ENCODE data around the gene TOMM40.
A peak's percentile ranks its signal among the peaks of the same experiment; 100 is the strongest.
"Not testable (repeated sequence)": the region's sequence is repeated elsewhere in the genome, so short reads cannot be mapped to it uniquely, and the experiment has no call there.

TOMM40 gene

GRCh38 chr19:44891016-44891882 is at the start of gene TOMM40:
TSS of gene TOMM40 (plus strand) at chr19:44891254. CDS start at chr19:44891416, 162 bp downstream.
- peak; percentile 26 for DNase-seq

GRCh38 chr19:44845286-44845611 is 45.8 kb upstream of the TOMM40 start:
- DNase-seq = no peak

- DNase-seq = peak; percentile 90
Observed at GRCh38 chr19:44845612-44846454, 45.2 kb upstream of the TOMM40 start, which contains the start of gene NECTIN2. TSS of gene NECTIN2 (plus strand) at chr19:44846297. CDS start at chr19:44846526, 229 bp downstream.

GRCh38 chr19:44846455-44847143 is 44.5 kb upstream of the TOMM40 start:
- DNase-seq = no peak

GRCh38 chr19:44847144-44848035 is 43.7 kb upstream of the TOMM40 start:
- no peak for DNase-seq

- no peak for DNase-seq
Observed at GRCh38 chr19:44848036-44848811, 42.8 kb upstream of the TOMM40 start.

GRCh38 chr19:44848812-44849447 is 42.1 kb upstream of the TOMM40 start:
- no peak for DNase-seq

GRCh38 chr19:44850641-44851109 is 40.4 kb upstream of the TOMM40 start:
- no peak for DNase-seq

GRCh38 chr19:44851427-44851826 is 39.6 kb upstream of the TOMM40 start:
- DNase-seq = no peak

GRCh38 chr19:44855606-44856005 is 35.4 kb upstream of the TOMM40 start:
- no peak for DNase-seq

- DNase-seq = no peak
Observed at GRCh38 chr19:44856421-44857083, 34.5 kb upstream of the TOMM40 start.

GRCh38 chr19:44857837-44858236 is 33.2 kb upstream of the TOMM40 start:
- no peak for DNase-seq

GRCh38 chr19:44861576-44861975 is 29.5 kb upstream of the TOMM40 start:
- DNase-seq = not testable (repeated sequence)

- no peak for DNase-seq
Observed at GRCh38 chr19:44863990-44864389, 27.1 kb upstream of the TOMM40 start.

GRCh38 chr19:44865196-44865767 is 25.8 kb upstream of the TOMM40 start:
- DNase-seq = no peak

- no peak for DNase-seq
Observed at GRCh38 chr19:44866664-44867063, 24.4 kb upstream of the TOMM40 start.

- DNase-seq = no peak
Observed at GRCh38 chr19:44867578-44867977, 23.5 kb upstream of the TOMM40 start.

GRCh38 chr19:44869733-44870470 is 21.2 kb upstream of the TOMM40 start:
- DNase-seq = no peak

- DNase-seq = no peak
Observed at GRCh38 chr19:44871809-44872208, 19.2 kb upstream of the TOMM40 start.

Data from stimulated activated CD4-positive, alpha-beta T cell treated with anti-CD3 and anti-CD28 coated beads, Interleukin-4, amount 100 ng/mL, for 24 hours (primary cell).